ENCODE measurements around the gene BCAS3.

BCAS3 gene

DNA sequence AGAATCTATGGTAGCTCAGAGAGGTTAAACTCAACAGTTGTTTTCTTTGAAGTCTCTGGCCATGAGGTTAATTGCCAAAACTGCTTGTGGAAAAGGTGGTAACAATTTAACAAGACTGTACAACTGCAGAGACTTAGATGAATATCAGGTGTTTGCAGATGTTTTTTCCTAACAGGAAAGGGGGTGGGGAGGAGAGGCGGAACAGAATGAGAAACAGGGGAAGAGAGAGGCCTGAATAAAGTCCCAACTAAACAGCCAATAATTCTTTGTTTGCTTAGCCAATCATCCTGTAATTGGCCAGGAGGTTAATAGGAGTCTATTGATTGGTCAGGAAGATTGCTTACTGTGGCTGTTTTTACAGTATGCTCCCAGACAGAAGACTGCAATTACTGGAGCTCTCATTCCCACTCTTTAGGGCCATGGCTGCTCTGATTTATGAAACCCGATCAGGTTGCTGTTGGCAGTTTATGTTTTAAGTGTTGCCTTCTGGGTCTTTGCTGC is 472.3 kb downstream of the BCAS3 start:
- DNase-seq, result no peak

DNA sequence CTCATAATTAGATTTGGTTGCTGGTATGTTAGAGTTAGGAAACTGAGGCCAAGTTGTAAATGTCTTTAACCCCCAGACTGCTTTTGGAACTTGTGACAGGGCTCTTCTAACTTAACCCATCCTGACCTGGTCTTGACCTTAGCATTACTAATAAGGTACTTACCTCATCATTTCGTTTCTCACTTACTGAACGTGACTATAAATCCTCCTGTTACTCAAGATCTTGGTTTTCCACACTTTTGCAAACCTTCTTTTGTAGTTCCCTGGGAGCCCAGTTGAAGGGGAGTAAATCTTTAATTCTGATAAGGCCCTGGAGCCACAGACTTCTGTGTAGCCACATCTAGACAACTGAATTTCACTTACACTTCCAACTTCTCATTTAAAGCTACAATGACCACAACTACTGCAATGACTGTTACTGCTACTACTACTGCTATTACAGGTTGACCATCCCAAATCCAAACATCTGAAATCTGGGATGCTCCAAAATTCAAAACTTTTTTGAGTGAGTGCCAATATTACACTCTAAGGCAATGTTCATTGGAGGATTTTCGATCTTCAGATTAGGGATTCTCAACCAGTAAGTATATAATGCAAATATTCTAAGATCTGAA is 473.1 kb downstream of the BCAS3 start:
- DNase-seq, result no peak

DNA sequence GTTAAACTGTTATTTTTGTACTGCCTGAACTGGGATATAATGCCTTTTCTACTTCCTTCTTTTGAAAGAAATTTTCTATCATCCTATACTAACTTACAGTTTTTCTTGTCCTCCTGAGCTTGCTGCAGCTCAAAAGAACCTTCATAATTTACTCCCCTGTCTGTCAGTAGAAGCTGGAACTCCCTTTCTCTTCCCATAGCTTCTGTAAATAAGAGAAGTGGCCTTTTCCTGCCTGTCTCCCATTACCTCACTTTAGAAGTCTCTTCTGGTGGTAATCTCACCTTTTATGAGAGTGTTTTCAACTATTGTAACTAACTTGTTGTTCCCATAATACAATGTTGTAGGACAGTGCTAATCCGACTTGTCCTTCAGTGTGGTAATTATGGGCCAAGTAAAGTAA is 475.2 kb downstream of the BCAS3 start:
- no peak for DNase-seq

DNA sequence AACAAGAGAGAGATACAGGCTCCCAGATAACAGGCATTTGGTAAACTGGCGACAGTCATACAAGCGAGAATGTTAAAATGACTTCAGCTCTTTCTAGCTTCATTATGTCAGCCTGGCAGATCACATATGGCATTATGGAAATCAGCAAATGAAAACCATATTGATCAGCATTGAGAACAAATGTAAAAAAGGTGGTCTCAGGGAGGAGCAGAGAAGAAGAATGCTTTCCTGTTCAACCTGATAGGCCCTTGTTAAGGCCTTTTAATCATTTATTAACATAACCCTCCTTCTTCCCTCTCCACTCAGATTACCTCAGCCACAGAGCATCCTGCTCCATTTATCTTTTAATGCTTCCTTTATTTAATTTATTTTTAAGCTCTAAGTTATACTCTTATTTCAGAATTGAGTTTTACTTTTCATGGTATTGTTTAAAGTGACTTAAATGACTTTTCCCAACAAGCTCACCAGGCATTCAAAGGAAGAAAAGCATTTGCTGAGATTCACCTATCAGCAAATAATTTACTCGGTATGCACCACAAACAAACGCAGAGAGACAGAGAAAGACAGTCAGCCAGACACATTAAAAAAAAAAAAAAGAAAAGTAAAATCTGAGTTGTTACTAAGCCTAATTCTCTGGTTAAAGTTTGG is 478.1 kb downstream of the BCAS3 start:
- no peak for DNase-seq

DNA sequence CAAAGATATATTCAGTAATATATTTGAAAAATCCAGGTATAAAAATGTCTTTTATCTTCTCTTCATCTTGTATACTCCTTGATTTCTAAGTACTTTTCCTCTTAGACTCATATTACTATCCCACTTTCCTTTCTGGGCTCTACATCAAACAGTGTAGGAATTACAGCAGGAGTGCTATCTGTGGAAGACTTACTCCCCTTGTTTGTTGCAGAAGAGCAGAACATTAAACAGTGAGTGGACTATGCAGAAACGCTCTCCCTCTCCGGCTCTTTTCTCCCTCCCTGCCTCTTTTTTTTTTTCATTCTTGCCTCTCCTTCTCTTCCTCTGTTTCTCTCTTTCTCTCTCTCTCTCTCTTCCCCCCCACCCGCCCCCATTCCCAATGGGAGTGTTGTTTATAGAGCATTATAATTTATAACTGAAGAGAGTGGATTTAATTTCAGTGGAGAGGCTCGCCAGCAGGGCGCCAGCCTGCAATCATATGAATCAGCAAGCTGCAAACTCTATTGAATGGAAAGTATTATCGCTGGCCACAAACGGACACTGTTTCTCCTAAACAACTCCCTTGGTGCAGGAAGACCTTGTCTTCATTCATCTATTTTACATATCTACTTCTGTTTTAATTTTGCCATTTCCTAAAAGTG is 479.7 kb downstream of the BCAS3 start:
- peak in 24 of 56 donors; percentile 0 to 41 (median 10) for DNase-seq

DNA sequence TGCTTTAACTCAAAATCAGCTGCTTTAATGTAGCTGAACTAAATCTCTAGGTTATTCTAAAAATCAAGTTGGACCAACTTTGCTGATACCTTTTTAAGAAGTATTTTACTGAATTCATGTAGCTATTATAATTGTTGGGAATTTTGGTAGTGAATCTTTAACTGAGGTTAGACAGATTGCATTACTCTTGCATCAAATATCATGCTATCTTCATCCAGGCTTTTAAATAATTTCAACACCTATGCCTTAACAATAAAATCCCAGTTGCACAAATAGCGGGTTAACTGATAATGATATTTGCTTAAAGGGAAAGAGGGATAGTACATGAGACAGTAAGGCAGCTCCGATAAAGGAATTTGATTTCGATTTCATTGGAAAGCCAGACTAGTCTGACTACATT is 480.7 kb downstream of the BCAS3 start:
- no peak for DNase-seq

DNA sequence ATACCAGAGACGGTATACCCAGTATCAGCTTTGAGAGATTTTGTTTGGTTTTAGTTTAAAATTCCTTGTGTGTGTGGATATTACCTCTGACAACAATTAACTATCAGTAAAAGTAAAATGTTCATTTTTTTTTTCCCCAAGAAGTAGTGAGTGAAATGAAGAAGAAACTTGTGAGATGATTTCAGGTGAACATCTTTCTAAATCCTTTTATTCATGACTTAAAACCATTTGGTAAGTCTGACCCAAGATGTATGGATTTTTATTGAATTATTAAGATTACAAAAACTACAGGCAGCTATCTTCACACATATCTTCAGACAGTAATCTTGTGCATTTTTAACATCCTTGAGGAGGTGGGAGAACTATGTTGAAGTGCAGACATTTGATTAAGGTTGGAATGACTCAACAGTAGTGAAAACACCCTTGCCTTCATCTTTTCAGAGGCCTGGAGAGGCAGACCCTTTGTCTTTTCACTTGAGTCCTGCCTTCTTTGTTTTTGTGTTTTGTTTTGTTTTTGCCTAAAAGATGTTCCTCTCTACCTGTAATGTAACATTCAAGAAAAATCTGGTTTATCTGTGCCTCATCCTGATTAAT is 481.7 kb downstream of the BCAS3 start:
- DNase-seq, result no peak

DNA sequence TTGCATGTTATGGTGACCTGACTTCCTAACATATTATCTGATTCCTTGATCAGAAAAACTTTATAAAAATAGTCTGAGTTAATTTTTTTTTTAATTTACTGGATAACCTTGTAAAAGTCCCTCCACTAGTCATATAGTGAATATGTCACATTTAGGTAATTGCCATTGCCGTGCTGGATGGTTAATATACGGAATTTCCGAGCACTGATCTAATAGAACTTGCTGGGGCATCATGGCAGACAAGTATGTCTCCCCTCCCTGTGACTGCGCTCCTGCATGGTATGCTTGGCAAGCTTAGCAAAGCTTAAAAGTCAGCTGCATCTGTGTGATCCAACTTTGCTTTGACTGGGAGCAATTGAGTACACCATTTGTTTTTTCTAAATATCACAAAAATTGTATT is 482.6 kb downstream of the BCAS3 start:
- DNase-seq, result no peak

DNA sequence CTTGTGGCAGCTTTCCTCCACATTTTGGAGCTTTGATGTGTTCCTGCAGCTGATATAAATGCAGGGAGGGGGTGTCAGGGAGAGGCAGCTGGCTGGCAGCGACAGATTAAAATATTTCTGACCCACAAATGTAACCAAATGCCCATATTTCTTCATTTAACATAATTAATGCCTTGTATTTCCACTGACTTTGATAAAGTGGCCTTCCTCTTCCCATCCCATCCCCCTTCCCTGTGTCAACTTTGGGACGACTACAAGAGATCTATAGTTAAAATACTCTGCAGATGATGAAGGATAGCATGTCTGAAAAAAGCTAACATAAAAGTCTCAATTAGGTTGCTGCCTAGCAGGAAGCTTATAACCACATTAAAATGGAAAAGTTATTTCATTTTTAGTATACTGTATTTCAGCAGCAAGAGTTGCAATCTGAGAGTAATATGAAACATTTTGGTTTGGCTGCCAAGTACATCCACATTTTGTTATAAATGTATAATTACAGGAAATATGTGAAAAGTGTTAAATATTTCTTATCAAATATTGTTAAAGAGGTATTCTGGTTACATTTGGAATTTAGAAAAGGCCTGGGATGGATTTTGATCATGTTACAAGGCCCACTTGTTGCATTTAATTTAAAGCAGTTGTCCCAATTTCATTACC is 483.3 kb downstream of the BCAS3 start:
- DNase-seq, result no peak

DNA sequence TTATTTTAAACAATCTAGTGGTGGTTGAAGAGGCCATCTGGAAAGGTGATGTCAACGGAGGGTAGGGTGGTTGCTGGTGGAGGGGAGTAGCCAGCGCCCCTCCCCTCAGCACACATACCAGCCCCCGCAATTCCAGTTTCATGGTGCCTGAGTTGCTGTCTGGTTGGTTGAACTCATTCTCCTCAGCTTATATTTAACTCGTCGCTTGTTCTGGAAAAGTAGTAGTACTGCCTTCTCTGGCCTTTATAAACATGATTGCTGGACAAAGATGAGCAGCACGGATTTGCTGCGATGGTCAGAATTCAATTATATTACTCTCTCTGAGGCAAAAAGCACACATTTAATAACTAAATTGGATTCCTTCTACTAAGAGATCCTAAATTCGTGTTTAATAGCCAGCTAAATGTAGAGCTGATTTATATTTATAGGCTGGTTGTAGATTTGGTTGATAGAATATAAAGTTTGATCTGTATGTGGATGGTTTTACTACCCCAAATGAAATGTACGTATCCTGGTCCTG is 484.0 kb downstream of the BCAS3 start:
- no peak for DNase-seq

DNA sequence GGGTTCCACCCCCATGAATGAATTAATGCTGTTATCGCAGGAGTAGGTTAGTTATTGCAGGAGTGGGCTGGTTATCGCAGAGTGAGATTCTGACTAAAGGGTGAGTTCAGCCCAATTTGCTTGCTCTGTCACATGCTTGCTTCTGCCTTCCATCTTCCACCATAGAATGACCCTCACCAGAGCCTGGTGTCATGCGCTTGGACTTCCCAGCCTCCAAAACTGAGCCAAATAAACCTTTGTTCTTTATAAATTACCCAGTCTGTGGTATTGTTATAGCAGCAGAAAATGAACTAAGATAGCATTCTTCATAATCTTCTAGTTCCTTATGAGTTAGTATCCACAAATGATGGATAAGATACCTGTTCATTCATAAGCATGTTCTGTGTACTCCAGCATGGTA is 486.9 kb downstream of the BCAS3 start:
- DNase-seq, result no peak

DNA sequence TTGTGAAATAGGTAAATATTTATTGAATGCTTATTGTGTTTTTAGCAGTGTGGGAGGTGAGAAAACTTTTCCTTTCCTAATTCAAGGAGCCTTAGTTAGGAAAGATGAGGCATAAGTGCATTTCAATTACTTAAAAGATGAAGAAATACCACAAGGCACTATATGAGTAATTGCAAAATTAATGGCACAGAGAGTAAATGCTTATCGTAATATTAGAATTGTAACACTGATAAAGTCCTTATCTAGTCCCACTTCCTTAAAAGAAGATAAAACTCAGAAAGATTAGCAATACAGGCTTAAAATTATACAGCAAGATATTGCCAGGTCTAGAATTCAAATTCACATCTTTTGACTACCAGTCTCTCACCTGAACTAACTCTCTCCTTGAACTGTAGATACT is 489.4 kb downstream of the BCAS3 start:
- no peak for DNase-seq

DNA sequence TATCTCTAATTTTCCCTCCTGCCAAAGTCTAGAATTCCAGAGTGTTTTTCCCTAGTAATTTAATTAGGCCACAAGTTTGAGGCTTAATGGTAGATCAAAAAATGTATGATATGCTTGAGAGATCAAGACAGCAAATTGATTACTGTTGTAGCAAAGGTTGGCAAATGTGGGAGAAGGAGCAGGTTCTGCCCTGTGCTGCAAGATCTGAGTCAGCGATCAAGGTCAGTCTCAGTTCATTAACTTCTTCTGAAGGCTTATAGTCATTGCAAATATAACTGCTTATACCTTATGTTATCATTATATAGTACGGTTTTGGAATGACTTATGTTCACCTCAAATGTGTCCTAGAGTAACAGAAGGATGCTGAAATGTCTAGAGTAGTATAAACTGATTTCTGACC is 490.9 kb downstream of the BCAS3 start:
- no peak for DNase-seq

DNA sequence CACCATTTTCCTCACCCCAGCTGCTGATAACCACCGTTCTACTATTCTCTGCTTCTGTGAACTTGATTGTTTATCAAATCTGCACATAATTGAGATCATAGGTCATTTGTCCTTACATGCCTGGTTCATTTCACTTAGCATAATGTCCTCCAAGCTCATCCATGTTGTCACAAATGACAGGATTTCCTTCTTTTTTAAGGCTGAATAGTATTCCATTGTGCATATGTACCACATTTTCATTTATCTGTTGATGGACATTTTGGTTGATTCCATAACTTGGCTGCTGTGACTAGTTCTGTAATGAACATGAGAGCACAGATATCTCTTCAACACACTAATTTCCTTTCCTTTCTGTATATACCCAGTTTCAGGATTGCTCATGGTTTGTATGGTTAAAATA is 496.7 kb downstream of the BCAS3 start:
- no peak for DNase-seq

DNA sequence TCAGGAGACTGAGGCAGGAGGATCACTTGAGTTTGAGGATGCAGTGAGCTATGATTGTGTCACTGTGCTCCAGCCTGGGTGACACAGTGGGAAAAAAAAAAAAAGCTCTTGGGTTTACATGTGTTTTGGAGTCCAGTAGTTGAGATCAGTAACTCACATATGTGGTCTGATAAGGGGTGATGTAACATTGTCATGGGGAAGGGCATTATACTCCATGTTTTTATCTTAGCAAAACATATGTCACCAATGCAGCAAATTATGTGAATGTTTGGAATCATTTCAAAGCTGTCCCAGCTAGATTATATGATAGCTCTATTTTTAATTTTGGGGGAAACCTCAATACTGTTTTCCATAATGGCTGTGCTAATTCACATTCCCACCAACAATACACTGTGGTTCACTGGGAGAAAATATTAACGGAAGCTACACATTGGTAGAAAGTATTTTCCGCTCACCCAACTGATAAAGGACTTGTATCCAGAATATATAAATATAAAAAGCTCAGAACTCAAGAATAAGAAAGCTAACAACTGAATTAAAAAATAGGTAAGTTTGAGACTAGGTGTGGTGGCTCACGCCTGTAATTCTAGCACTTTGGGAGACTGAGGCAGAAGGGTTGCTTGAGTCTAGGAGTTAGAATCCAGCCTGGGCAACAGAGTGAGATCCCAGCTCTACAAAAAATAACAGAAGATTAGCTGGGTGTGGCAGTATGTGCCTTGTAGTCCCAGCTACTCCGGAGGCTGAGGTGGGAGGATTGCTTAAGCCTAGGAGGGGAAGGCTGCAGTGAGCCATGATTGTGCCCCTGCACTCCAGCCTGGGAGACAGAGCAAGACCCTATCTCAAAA is 497.9 kb downstream of the BCAS3 start:
- DNase-seq, result no peak

DNA sequence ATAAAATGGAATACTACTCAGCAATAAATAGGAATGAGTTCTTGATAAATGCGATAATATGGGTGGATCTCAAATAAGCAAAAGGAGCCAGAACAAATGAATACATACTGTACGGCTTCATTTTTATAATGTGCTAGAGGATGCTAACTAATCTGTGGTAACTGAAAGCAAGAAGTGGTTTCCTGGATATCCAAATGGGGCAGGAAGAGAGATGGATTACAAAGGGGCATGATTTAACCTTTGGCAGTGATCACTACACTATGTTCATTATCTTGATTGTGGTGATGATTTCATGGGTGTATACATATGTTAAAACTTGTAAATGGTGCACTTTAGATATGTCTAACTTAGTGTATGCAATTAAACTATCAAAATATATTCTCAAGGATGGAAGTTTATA is 499.7 kb downstream of the BCAS3 start:
- no peak for DNase-seq

DNA sequence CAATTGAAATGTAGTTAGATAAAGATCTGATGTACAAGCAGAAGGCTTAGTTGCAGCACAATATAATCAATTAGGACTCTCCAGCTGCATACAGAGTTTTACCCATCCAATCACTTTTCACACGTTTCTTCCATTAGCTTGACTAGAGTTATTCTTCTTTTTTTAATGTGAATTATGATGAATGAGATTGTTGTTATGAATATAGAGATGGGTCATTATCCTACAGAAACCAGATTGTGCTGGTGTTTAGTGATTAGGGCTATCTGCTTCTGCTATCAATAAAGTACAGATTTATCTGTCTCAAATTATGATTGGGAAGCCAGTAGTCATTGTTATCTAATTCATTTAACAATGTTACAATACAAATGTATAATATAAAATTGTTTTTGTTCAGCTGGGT is 500.6 kb downstream of the BCAS3 start:
- no peak for DNase-seq

DNA sequence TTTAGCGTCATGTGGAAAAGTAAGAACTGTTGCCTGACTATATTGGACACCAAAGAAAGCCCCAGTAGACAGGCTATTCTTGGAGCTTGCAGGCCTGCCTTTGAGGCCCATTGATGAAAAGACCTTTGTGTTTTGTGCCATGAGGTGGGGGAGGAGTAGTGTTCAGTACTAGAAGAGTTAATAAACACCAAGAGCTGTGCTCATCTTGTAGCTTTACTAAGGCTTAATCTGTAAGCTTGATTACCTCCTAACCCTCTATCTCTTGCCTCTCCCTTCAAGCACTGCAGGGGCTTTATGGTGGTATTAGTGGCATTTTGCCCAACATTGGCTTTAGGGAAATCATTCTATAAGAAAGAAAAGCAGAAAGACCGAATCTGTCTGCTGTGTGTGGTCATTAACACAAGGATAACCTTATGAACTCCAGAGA is 501.7 kb downstream of the BCAS3 start:
- no peak for DNase-seq

DNA sequence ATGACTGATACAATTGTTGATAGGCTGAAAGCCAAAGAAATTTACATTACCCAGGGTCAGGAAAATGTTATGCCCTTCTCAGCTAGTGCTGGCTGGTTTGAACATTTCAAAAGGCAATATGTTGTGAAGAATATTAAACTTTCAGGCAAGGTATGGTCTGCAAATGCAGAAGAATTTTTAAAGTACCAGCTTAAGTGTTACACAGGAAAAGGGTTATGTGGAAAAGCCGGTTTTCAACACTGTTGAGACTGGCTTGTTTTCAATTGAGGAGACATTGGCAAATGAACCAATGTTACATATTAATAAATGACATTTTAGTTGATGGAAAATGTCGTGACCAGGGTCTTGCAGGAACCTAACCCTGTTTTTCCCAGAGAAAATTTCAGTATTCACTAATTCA is 506.1 kb downstream of the BCAS3 start:
- no peak for DNase-seq

DNA sequence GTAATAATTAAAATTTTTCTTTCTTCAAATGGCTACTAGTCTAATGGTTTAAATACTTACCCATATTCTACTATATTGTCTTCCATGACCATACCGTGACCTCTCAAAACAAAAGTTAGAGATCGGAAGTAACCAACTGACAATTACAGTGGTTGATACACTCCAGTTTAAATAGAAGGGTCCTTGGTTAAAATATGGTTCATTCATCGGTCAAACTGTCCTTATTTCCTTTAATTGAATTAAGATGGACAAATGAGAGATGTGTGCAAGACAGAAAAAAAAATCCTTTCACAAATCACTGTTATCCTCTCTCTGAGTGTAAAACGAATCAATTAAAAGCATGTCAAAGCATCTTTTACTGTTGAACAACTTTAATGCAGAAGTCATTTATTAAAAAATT is 507.7 kb downstream of the BCAS3 start:
- DNase-seq, result no peak

DNA sequence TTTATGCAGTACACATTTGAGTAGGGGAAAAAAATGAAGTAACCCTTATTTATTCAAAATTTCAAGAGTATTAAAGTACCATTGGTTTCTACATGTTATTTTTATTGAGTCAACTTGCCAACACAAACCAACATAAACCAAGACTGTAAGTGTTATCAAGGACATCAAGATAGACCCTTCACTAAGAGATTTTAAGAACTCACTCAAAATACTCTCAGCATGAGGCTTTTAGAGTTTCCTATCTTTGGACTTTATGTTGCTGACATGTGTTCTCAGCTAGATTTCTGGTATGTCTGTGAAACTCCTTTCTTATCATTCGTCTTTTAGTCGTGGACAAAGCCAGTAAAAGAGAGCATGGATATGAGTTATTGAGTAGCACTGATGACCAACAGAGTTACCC is 509.4 kb downstream of the BCAS3 start:
- DNase-seq, result no peak

Measured in nucleus accumbens (tissue), 56 donors.